Posterior cingulate gyrus (tissue), 11 donors: ENCODE results near the gene OLFML1.
A peak's percentile ranks its signal among the peaks of the same experiment; 100 is the strongest.

Source experiments
- DNase-seq, 10 donors: peaks; one replicate each; pipeline versions ENCODE4 v3.0.0 to v3.0.0-alpha.2; 2020 to 2021; ENCODE audit warnings: mixed read lengths in 3 of 10
- intact Hi-C: fragments of 100-400 bp; cut with DNase I; formaldehyde crosslinking; loops from one replicate; pipeline ENCODE4 v1.15.1; 2023

The OLFML1 gene

DNA sequence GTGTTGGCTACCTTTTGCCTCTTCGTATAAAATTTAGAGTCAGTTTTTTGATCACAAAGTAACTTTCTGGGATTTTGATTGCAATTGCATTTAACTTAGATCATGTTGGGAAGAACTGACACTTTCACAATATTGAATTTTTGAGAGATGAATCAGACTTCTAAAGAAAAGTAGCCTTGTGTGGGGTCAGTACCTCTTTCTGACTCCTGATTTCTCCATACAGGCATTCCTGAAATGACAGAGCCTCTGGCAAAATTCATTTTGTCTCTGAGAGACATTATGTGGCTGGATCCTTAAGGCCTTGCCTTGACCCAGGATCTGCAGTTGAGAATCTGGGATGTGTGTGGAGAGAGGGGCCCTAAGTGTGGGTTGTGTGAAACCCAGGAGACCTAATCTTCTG is 66.3 kb downstream of the OLFML1 start:
- intact Hi-C loops: no loop called here
- no peak for DNase-seq

DNA sequence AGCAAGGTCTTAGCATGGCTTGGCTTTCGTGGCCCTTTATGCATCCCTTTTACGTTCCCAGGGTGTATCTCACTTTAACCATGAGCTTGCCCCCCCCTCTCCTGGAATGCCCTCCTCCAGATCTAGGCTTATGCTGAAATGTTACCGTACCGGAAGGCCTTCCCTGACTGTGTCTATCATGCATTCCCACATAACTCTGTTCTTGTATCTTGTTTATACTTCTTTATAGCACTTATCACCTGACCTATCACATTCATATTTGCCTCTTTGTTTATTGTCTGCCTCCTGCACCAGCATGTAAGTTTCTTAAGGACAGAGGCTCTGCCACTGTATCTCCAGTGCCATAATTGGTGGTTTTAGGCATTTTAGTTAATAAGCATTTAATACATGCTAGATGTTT is 67.4 kb downstream of the OLFML1 start:
- intact Hi-C loops: no loop called here
- DNase-seq: no peak

DNA sequence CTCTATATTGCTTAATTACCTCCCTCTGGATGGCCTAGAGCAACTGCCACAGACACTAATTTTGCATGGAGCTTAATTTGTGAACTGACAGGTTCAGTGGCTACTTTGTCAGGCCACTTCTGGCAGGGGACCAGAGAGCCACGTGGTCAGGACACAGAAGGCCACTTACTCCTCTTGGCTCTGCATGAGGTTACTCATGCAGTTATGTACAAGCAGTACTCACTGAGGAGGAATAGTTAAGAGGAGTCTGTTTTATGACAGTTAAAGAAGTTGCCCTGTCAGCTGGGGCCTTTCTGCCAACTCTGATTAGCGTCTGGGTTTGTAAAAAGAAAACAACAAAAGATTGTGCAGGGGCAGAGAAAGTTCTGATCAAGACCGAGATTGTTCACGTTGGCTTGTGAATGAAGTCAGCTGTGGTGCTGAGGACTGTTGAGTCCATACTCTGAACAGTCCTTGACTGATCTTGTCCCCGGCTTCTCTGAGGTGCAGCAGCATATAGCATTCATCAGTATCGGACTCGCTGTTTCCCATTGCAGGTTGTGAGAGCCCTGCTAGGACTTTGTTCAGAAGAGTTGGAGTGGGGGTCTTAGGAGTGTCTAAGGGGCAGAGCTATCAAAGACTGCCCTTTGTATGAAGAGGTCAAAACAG is 69.9 kb downstream of the OLFML1 start:
- DNase-seq: peak; percentile 39 to 95 (median 72)
- intact Hi-C loops: no loop called here

DNA sequence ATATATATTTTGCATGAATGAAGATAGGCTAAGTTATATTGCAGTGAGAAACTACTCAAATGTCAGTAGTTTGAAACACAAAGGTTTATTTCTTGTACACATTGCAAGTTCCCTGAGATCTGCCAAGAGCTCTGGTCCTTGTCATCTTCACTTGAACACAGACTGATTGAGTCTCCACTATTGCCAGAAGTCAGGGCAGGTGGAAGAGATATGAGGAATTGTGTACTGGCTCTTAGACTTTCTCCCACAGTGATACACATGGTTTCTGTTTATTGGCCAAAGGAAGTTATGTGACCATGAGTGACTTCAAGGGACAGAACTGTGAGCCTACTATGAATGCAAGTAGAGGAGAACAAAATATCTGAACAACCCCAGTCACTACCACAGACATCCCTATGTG is 72.7 kb downstream of the OLFML1 start:
- DNase-seq: no peak
- intact Hi-C loops: no loop called here

GRCh38 chr11:7559398-7560283 is 74.3 kb downstream of the OLFML1 start:
- DNase-seq: no peak
- intact Hi-C loops: no loop called here
